ENCODE results near the gene TMTC4.

DNA sequence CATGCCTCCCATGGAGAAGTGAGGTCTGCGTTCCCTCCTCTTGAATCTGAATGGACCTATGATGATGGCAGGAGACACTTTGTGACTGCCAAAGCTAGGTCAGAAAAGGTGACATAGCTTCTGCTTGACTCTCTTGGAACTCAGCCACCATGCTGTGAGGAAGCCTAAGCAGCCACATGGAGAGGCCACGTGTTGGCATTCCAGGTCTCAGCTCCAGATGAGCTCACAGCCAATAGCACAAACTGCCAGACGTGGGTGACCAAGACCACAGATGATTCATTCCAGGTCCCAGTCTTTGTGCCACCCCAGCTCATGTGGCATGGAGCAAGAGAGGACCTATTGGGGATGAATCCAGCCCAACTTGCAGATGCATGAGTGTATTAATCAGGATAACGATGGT is 77.3 kb downstream of the TMTC4 start:
- TF ChIP-seq, protein P1, sequence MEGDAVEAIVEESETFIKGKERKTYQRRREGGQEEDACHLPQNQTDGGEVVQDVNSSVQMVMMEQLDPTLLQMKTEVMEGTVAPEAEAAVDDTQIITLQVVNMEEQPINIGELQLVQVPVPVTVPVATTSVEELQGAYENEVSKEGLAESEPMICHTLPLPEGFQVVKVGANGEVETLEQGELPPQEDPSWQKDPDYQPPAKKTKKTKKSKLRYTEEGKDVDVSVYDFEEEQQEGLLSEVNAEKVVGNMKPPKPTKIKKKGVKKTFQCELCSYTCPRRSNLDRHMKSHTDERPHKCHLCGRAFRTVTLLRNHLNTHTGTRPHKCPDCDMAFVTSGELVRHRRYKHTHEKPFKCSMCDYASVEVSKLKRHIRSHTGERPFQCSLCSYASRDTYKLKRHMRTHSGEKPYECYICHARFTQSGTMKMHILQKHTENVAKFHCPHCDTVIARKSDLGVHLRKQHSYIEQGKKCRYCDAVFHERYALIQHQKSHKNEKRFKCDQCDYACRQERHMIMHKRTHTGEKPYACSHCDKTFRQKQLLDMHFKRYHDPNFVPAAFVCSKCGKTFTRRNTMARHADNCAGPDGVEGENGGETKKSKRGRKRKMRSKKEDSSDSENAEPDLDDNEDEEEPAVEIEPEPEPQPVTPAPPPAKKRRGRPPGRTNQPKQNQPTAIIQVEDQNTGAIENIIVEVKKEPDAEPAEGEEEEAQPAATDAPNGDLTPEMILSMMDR (IDR thresholded peaks at IDR 0.05) = no peak
- TF ChIP-seq EP300 (IDR thresholded peaks at IDR 0.05) = no peak

Measured in tibial nerve (tissue), 4 donors.